ENCODE results near the gene OCRL. TPM values are rescaled to one million over a fixed set of nuclear protein-coding genes. Genes with fewer than 3 reads are reported as not detected.
"Not testable (repeated sequence)": the region's sequence is repeated elsewhere in the genome, so short reads cannot be mapped to it uniquely, and the experiment has no call there.

OCRL gene
- total RNA-seq, 1 donor from 2014 or later, result 3.7 TPM

- intact Hi-C loops (cut with micrococcal nuclease), result no loop called here
- Mint-ChIP-seq H3K27ac (no peak overlapping the region), H3K4me3 (ENCODE audit: low read depth) (no peak overlapping the region), H3K9me3 (no peaks in the 10 kb centered on the region), H3K36me3 (ENCODE audit: low read depth) (no peaks in the 10 kb centered on the region), H3K4me1 (ENCODE audit: low read depth) (no peaks in the 10 kb centered on the region), H3K27me3 (ENCODE audit: low read depth) (no peaks in the 10 kb centered on the region)
- no peak for DNase-seq (ENCODE audit: low spot score)
These were observed 13.7 kb downstream of the OCRL start for GRCh38 chrX:129553619-129554288.

DNA sequence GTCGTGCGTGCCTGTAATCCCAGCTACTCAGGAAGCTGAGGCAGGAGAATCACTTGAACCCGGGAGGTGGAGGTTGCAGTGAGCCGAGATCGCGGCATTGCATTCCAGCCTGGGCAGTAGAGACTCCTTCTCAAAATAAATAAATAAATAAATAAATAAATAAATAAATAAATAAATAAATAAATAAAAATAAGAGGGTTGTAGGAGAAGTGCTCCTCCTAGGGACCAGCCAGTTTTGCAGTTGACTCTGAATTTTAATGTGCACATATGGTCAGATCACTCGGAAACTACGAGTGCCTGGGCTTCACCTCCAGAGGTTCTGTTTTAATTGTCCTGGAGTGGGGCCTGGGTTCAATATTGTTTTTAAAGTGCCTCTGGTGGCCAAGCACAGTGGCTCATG lies 14.8 kb downstream of the OCRL start:
- DNase-seq (ENCODE audit: low spot score); H3K9me3 Mint-ChIP-seq; H3K27ac Mint-ChIP-seq; intact Hi-C loops (cut with micrococcal nuclease); H3K27me3 Mint-ChIP-seq (ENCODE audit: low read depth); H3K4me1 Mint-ChIP-seq (ENCODE audit: low read depth); H3K4me3 Mint-ChIP-seq (ENCODE audit: low read depth); H3K36me3 Mint-ChIP-seq (ENCODE audit: low read depth): not testable (repeated sequence)

DNA sequence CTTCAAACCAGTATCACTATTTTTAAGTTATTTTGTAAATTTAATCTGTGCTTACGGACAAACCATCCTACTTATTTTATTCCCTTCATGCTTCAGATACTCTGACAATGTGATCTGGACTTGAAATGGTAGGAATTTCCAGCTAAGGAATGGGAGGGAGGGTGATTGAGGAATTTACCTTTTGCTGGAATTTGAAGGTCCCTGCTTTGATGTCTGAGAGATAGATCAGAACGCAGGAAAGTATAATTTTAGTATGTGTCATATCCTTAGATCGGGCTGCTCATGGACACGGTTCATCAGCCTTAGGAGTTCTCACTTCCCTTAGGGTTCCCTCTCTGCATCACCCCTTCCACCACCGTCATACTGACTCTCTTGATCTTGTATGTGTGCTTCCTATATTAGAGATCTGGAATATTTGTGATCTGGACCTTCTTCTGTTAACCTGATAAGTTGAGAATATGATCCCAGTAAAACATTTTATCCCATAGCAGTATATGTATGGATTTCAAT lies 16.8 kb downstream of the OCRL start:
- Mint-ChIP-seq H3K4me3 (ENCODE audit: low read depth) (no peak overlapping the region), H3K27ac (no peak overlapping the region), H3K36me3 (ENCODE audit: low read depth) (no peaks in the 10 kb centered on the region), H3K9me3 (no peaks in the 10 kb centered on the region), H3K27me3 (ENCODE audit: low read depth) (no peaks in the 10 kb centered on the region), H3K4me1 (ENCODE audit: low read depth) (no peaks in the 10 kb centered on the region)
- DNase-seq (ENCODE audit: low spot score), result no peak
- intact Hi-C loops (cut with micrococcal nuclease), result no loop called here

DNA sequence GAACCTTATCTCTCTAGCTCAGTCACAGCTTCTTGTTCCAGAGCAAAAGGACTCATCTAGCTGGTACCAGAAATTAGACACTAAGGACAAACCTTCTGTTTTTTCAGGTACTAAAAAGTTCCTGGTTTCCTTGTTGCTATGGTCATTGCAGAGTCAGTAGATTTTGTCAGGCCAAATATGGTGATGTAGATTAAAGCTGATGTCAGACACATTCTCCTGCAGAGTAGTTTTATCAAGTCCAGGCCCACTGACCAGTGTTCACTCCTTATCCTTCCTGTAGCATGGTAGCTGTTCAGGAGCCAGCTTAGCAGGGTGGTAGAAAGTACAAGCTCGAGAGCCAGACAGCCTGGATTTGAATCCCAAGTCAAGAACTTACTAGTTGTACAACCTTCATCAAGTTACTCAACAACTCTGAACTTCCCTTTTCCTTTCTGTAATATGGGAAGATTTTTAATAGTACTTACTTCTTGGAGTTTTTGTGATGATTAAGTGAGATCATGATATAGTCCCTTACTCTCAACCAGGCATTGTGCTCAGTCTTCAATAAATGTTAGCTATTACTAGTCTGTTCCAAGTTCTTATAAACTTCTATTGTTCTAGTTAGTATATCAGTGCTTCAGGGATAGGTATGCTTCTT lies 17.9 kb downstream of the OCRL start:
- Mint-ChIP-seq H3K36me3 (ENCODE audit: low read depth) (peaks cover 5% of the 10 kb centered on the region), H3K4me3 (ENCODE audit: low read depth) (no peak overlapping the region), H3K9me3 (no peaks in the 10 kb centered on the region), H3K27ac (no peak overlapping the region), H3K27me3 (ENCODE audit: low read depth) (no peaks in the 10 kb centered on the region), H3K4me1 (ENCODE audit: low read depth) (no peaks in the 10 kb centered on the region)
- DNase-seq (ENCODE audit: low spot score), result no peak
- intact Hi-C loops (cut with micrococcal nuclease), result no loop called here

DNA sequence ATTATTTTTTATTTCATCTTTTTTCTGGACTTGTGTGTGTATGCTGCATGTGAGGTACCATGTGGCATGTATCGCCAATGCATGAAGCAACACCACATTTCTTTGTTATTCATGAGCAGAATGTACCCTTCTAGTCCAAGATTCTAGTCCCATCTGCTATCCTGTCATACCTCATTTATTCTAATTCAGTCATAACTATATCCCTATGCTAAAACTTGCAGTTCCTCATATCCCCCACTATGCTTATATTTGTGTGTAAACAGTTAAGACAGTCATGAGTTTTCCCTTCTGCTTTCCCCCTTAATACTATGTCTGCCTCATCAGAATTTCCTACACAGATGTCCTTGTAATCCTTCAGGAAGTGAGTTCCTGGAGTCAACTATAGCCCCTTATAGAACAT lies 19.7 kb downstream of the OCRL start:
- Mint-ChIP-seq H3K27ac (no peak overlapping the region), H3K4me3 (ENCODE audit: low read depth) (no peak overlapping the region), H3K4me1 (ENCODE audit: low read depth) (no peaks in the 10 kb centered on the region), H3K27me3 (ENCODE audit: low read depth) (no peaks in the 10 kb centered on the region), H3K36me3 (ENCODE audit: low read depth) (peaks cover 9% of the 10 kb centered on the region), H3K9me3 (no peaks in the 10 kb centered on the region)
- no peak for DNase-seq (ENCODE audit: low spot score)
- intact Hi-C loops (cut with micrococcal nuclease), result no loop called here

- no peak for DNase-seq (ENCODE audit: low spot score)
- Mint-ChIP-seq H3K4me1 (ENCODE audit: low read depth) (peaks cover 7% of the 10 kb centered on the region), H3K36me3 (ENCODE audit: low read depth) (peaks cover 14% of the 10 kb centered on the region), H3K9me3 (no peaks in the 10 kb centered on the region), H3K4me3 (ENCODE audit: low read depth) (no peak overlapping the region), H3K27ac (no peak overlapping the region), H3K27me3 (ENCODE audit: low read depth) (no peaks in the 10 kb centered on the region)
- intact Hi-C loops (cut with micrococcal nuclease), result no loop called here
These were observed 21.4 kb downstream of the OCRL start for GRCh38 chrX:129561453-129561852.

DNA sequence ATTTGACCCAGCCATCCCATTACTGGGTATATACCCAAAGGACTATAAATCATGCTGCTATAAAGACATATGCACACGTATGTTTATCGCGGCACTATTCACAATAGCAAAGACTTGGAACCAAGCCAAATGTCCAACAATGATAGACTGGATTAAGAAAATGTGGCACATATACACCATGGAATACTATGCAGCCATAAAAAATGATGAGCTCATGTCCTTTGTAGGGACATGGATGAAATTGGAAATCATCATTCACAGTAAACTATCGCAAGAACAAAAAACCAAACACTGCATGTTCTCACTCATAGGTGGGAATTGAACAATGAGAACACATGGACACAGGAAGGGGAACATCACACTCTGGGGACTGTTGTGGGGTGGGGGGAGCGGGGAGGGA lies 24.3 kb downstream of the OCRL start:
- H3K27me3 Mint-ChIP-seq (ENCODE audit: low read depth); H3K9me3 Mint-ChIP-seq; intact Hi-C loops (cut with micrococcal nuclease); DNase-seq (ENCODE audit: low spot score); H3K4me1 Mint-ChIP-seq (ENCODE audit: low read depth); H3K4me3 Mint-ChIP-seq (ENCODE audit: low read depth); H3K27ac Mint-ChIP-seq: not testable (repeated sequence)
- peaks cover 14% of the 10 kb centered on the region for H3K36me3 Mint-ChIP-seq (ENCODE audit: low read depth)

GRCh38 chrX:129565046-129565650 lies 25.1 kb downstream of the OCRL start:
- no peak for DNase-seq (ENCODE audit: low spot score)
- H3K27me3 Mint-ChIP-seq (ENCODE audit: low read depth), result no peaks in the 10 kb centered on the region
- peaks cover 7% of the 10 kb centered on the region for H3K4me1 Mint-ChIP-seq (ENCODE audit: low read depth)
- H3K36me3 Mint-ChIP-seq (ENCODE audit: low read depth), result peaks cover 14% of the 10 kb centered on the region
- intact Hi-C loops (cut with micrococcal nuclease), result no loop called here
- H3K4me3 Mint-ChIP-seq (ENCODE audit: low read depth), result no peak overlapping the region
- no peaks in the 10 kb centered on the region for H3K9me3 Mint-ChIP-seq
- H3K27ac Mint-ChIP-seq, result no peak overlapping the region

GRCh38 chrX:129566073-129566472 lies 26.0 kb downstream of the OCRL start:
- Mint-ChIP-seq H3K9me3 (no peaks in the 10 kb centered on the region), H3K4me1 (ENCODE audit: low read depth) (peaks cover 7% of the 10 kb centered on the region), H3K27ac (no peak overlapping the region), H3K4me3 (ENCODE audit: low read depth) (no peak overlapping the region), H3K36me3 (ENCODE audit: low read depth) (peaks cover 14% of the 10 kb centered on the region), H3K27me3 (ENCODE audit: low read depth) (no peaks in the 10 kb centered on the region)
- intact Hi-C loops (cut with micrococcal nuclease), result no loop called here
- no peak for DNase-seq (ENCODE audit: low spot score)

GRCh38 chrX:129568349-129568748 lies 28.3 kb downstream of the OCRL start:
- intact Hi-C loops (cut with micrococcal nuclease), result no loop called here
- H3K4me1 Mint-ChIP-seq (ENCODE audit: low read depth), result peaks cover 7% of the 10 kb centered on the region
- no peaks in the 10 kb centered on the region for H3K27me3 Mint-ChIP-seq (ENCODE audit: low read depth)
- no peak overlapping the region for H3K27ac Mint-ChIP-seq
- H3K4me3 Mint-ChIP-seq (ENCODE audit: low read depth), result no peak overlapping the region
- no peaks in the 10 kb centered on the region for H3K9me3 Mint-ChIP-seq
- peaks cover 8% of the 10 kb centered on the region for H3K36me3 Mint-ChIP-seq (ENCODE audit: low read depth)
- DNase-seq (ENCODE audit: low spot score), result no peak

- Mint-ChIP-seq H3K4me1 (ENCODE audit: low read depth) (no peaks in the 10 kb centered on the region), H3K4me3 (ENCODE audit: low read depth) (no peak overlapping the region), H3K36me3 (ENCODE audit: low read depth) (no peaks in the 10 kb centered on the region), H3K27ac (no peak overlapping the region), H3K27me3 (ENCODE audit: low read depth) (no peaks in the 10 kb centered on the region), H3K9me3 (no peaks in the 10 kb centered on the region)
- DNase-seq (ENCODE audit: low spot score), result no peak
- intact Hi-C loops (cut with micrococcal nuclease), result no loop called here
These were observed 32.4 kb downstream of the OCRL start for GRCh38 chrX:129572422-129572821.

- H3K9me3 Mint-ChIP-seq; H3K4me1 Mint-ChIP-seq (ENCODE audit: low read depth); H3K4me3 Mint-ChIP-seq (ENCODE audit: low read depth); H3K36me3 Mint-ChIP-seq (ENCODE audit: low read depth); H3K27ac Mint-ChIP-seq; intact Hi-C loops (cut with micrococcal nuclease); DNase-seq (ENCODE audit: low spot score); H3K27me3 Mint-ChIP-seq (ENCODE audit: low read depth): not testable (repeated sequence)
These were observed 33.6 kb downstream of the OCRL start for GRCh38 chrX:129573652-129574051.

- intact Hi-C loops (cut with micrococcal nuclease), result no loop called here
- Mint-ChIP-seq H3K9me3 (no peaks in the 10 kb centered on the region), H3K27ac (no peak overlapping the region), H3K4me3 (ENCODE audit: low read depth) (no peak overlapping the region), H3K4me1 (ENCODE audit: low read depth) (no peaks in the 10 kb centered on the region), H3K27me3 (ENCODE audit: low read depth) (no peaks in the 10 kb centered on the region), H3K36me3 (ENCODE audit: low read depth) (peaks cover under 1% of the 10 kb centered on the region)
- DNase-seq (ENCODE audit: low spot score), result no peak
These were observed 34.2 kb downstream of the OCRL start for GRCh38 chrX:129574214-129574613.
